KG1 (cell line): Measurements from ENCODE around the gene SDC4.

Experiments
- DNase-seq: peaks from one replicate; lab custom pipeline; 2025; lab: John Stamatoyannopoulos, UW

SDC4 gene

GRCh38 chr20:45343532-45344167, 4.6 kb downstream of the SDC4 start:
- DNase-seq = no peak

GRCh38 chr20:45342855-45343531, 5.2 kb downstream of the SDC4 start:
- no peak for DNase-seq

- DNase-seq = no peak
These were observed 6.0 kb downstream of the SDC4 start for GRCh38 chr20:45341939-45342854.

GRCh38 chr20:45341579-45341938, 6.7 kb downstream of the SDC4 start:
- DNase-seq = no peak

- no peak for DNase-seq
These were observed 7.3 kb downstream of the SDC4 start for GRCh38 chr20:45340951-45341350.

- no peak for DNase-seq
These were observed 7.9 kb downstream of the SDC4 start for GRCh38 chr20:45340236-45340847.

- no peak for DNase-seq
These were observed 8.4 kb downstream of the SDC4 start for GRCh38 chr20:45339799-45340198.

GRCh38 chr20:45339084-45339483, 9.1 kb downstream of the SDC4 start:
- DNase-seq = no peak

GRCh38 chr20:45338121-45339030, 9.8 kb downstream of the SDC4 start:
- DNase-seq = no peak

GRCh38 chr20:45337367-45338120, 10.7 kb downstream of the SDC4 start:
- DNase-seq = no peak

GRCh38 chr20:45336530-45337366, 11.5 kb downstream of the SDC4 start:
- DNase-seq = no peak

- DNase-seq = no peak
These were observed 17.7 kb downstream of the SDC4 start for GRCh38 chr20:45330476-45330875.

- DNase-seq = no peak
These were observed 18.5 kb downstream of the SDC4 start for GRCh38 chr20:45329497-45330319.

- no peak for DNase-seq
These were observed 19.8 kb downstream of the SDC4 start for GRCh38 chr20:45328451-45328850.

- DNase-seq = no peak
These were observed 22.9 kb downstream of the SDC4 start for GRCh38 chr20:45325371-45325770.

- DNase-seq = no peak
These were observed 24.5 kb downstream of the SDC4 start for GRCh38 chr20:45323731-45324130.

GRCh38 chr20:45322952-45323383, 25.3 kb downstream of the SDC4 start:
- DNase-seq = no peak

GRCh38 chr20:45320948-45321595, 27.2 kb downstream of the SDC4 start:
- peak; percentile 35 for DNase-seq
